ENCODE results near the gene GATA3. TPM values are rescaled to one million over a fixed set of nuclear protein-coding genes. Genes with fewer than 3 reads are reported as not detected.
"Not testable (repeated sequence)": the region's sequence is repeated elsewhere in the genome, so short reads cannot be mapped to it uniquely, and the experiment has no call there.

Gene GATA3
- total RNA-seq, 1 donor from 2014 or later, result 3.2 TPM

- H3K4me1 ChIP-seq, result no peaks in the 10 kb centered on the region
- TF ChIP-seq, protein P1, sequence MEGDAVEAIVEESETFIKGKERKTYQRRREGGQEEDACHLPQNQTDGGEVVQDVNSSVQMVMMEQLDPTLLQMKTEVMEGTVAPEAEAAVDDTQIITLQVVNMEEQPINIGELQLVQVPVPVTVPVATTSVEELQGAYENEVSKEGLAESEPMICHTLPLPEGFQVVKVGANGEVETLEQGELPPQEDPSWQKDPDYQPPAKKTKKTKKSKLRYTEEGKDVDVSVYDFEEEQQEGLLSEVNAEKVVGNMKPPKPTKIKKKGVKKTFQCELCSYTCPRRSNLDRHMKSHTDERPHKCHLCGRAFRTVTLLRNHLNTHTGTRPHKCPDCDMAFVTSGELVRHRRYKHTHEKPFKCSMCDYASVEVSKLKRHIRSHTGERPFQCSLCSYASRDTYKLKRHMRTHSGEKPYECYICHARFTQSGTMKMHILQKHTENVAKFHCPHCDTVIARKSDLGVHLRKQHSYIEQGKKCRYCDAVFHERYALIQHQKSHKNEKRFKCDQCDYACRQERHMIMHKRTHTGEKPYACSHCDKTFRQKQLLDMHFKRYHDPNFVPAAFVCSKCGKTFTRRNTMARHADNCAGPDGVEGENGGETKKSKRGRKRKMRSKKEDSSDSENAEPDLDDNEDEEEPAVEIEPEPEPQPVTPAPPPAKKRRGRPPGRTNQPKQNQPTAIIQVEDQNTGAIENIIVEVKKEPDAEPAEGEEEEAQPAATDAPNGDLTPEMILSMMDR (IDR thresholded peaks at IDR 0.05), result no peak
- H3K9me3 ChIP-seq, result no peaks in the 10 kb centered on the region
- H3K4me3 ChIP-seq, result no peak overlapping the region
- H3K27ac ChIP-seq, result no peak overlapping the region
- intact Hi-C loops (cut with DNase I), result no loop called here
- ATAC-seq (no peak), DNase-seq (no peak)
- H3K36me3 ChIP-seq, result peaks cover 41% of the 10 kb centered on the region
- H3K27me3 ChIP-seq, result no peaks in the 10 kb centered on the region
Measured at GRCh38 chr10:8014649-8015048, 39.8 kb upstream of the GATA3 start.

DNA sequence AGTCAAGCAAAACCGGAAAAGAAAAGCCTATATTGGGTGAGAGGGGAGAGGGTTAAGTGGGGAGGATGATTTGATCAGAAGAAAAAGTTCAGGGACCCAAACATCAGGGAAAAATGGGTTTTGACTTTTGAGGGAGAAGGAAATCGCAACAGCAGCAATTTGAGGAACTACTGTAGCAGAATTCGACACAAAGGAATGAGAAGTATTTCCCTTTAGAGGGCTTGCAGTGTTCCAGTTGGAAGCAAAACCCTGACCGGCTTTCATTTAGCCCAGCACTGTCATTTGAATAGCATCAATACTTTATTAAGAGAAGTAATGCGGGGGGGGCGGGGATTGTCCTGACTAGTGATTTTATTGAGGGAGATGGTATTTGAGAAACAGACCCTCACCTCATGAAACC is 37.2 kb upstream of the GATA3 start:
- ATAC-seq, result no peak

DNA sequence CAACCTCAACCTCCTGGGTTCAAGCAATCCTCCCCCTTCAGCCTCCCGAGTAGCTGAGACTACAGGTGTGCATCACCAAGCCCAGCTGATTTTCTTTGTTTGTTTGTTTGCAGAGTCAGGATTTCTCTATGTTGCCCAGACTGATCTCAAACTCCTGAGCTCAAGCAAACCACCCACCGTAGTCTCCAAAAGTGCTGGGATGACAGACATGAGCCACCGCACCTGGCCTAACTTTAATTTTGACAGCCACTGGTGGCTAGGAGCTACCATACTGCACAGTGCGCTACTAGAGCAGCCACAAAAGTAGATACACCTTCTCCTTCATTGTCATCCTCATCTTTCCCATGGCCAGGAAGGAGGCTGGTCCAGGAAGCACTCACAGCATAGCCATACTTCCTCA is 31.2 kb upstream of the GATA3 start:
- H3K4me3 ChIP-seq, result no peak overlapping the region
- DNase-seq (no peak), ATAC-seq (no peak)
- H3K4me1 ChIP-seq, result no peaks in the 10 kb centered on the region
- H3K36me3 ChIP-seq, result no peaks in the 10 kb centered on the region
- no peak overlapping the region for H3K27ac ChIP-seq
- no peaks in the 10 kb centered on the region for H3K9me3 ChIP-seq
- TF ChIP-seq, protein P1 (IDR thresholded peaks at IDR 0.05), result no peak
- peaks cover 16% of the 10 kb centered on the region for H3K27me3 ChIP-seq
- intact Hi-C loops (cut with DNase I), result no loop called here

More for the DNA sequence above, 37.2 kb upstream of the GATA3 start:
- peaks cover 21% of the 10 kb centered on the region for H3K36me3 ChIP-seq
- no peaks in the 10 kb centered on the region for H3K9me3 ChIP-seq
- H3K4me3 ChIP-seq, result no peak overlapping the region
- DNase-seq, result no peak
- no peaks in the 10 kb centered on the region for H3K4me1 ChIP-seq
- intact Hi-C loops (cut with DNase I), result no loop called here
- H3K27ac ChIP-seq, result no peak overlapping the region
- no peaks in the 10 kb centered on the region for H3K27me3 ChIP-seq
- TF ChIP-seq, protein P1 (IDR thresholded peaks at IDR 0.05), result no peak

- peaks cover 16% of the 10 kb centered on the region for H3K27me3 ChIP-seq
- TF ChIP-seq, protein P1 (IDR thresholded peaks at IDR 0.05), result no peak
- no peaks in the 10 kb centered on the region for H3K9me3 ChIP-seq
- H3K27ac ChIP-seq, result no peak overlapping the region
- no peak overlapping the region for H3K4me3 ChIP-seq
- no peaks in the 10 kb centered on the region for H3K36me3 ChIP-seq
- H3K4me1 ChIP-seq, result no peaks in the 10 kb centered on the region
- intact Hi-C loops (cut with DNase I), result no loop called here
- no peak for DNase-seq
- ATAC-seq, result no peak
Measured at GRCh38 chr10:8023851-8024250, 30.6 kb upstream of the GATA3 start.

DNA sequence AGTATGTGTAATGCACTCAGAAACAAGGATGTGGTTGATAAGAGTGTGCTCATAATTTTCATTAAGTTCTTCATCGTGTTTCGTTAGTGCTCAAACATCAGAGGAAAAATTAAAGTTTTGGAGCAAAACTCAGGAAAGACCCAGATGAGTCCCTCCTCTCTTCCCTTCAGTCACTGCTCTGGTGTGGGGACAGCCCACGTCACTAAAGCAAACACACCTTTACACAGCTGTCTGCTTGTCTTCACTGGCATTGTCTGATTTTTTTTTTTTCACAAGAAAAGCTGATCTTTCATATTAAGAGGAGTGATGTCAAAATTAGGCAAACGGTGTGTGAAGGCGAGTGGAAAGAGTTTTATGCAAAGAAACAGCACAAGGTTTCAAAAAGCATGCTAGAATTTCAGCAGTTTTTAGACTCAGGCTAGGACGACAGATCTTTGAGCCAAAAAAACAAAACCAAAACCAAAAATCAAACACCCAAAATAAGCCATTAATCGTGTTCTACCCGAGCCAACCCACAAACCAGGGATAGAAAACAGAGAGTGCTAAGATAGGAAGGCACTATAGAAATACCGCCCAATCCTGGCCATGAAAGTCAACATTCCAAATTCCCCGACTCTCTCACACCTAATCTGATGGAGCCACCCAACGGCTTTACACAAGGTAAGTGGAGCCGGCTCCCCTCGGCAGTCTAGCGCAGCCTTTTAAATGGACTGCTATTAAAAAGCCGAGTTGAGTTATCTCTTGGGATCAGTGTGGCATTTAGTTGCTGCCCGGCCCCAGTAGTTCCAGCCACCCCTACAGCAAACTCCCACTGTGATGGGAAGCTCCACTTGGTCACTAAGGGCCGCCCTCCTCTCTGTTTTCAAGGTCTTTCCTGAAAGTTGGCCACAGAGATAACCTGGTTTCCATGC is 27.9 kb upstream of the GATA3 start:
- ATAC-seq (no peak), DNase-seq (no peak)
- TF ChIP-seq, protein P1 (IDR thresholded peaks at IDR 0.05), result no peak

GRCh38 chr10:8031211-8031610 is 23.3 kb upstream of the GATA3 start:
- DNase-seq; intact Hi-C loops (cut with DNase I); ATAC-seq; H3K4me3 ChIP-seq; H3K27ac ChIP-seq; H3K9me3 ChIP-seq; H3K36me3 ChIP-seq: not testable (repeated sequence)
- Histone ChIP-seq H3K27me3 (peaks cover 64% of the 10 kb centered on the region), H3K4me1 (peaks cover 16% of the 10 kb centered on the region)

More for the DNA sequence above, 27.9 kb upstream of the GATA3 start:
- Histone ChIP-seq H3K36me3 (no peaks in the 10 kb centered on the region), H3K9me3 (no peaks in the 10 kb centered on the region), H3K4me3 (no peak overlapping the region), H3K4me1 (no peaks in the 10 kb centered on the region), H3K27ac (no peak overlapping the region), H3K27me3 (peaks cover 27% of the 10 kb centered on the region)
- intact Hi-C loops (cut with DNase I), result no loop called here
